SH-SY5Y (cell line): ENCODE measurements around the gene TLR7.

Source experiments
- GATA2 ChIP-seq: IDR thresholded peaks from 2 replicates; pipeline ENCODE4 v1.6.1; 2011; ENCODE audit warnings: mild to moderate bottlenecking, low read depth, low read length
- GATA3 ChIP-seq: IDR thresholded peaks from 2 replicates; pipeline ENCODE4 v1.6.1; 2011; ENCODE audit warnings: low read depth, mild to moderate bottlenecking, low read length, moderate library complexity

- TF ChIP-seq GATA2, result no peak
- no peak for TF ChIP-seq GATA3
Observed at GRCh38 chrX:12819222-12819621, 47.6 kb upstream of the TLR7 start.
